Gastroesophageal sphincter (tissue), 4 donors: Measurements from ENCODE around the gene CELSR3. TPM values are rescaled to one million over a fixed set of nuclear protein-coding genes. Genes with fewer than 3 reads are reported as not detected.

Experiments
- ATAC-seq: fragments of 150-250 bp; one replicate; pipeline ENCODE4 v1.9.1; 2016; ENCODE audit warnings: mild to moderate bottlenecking, moderate library complexity
- H3K27ac ChIP-seq, 4 donors: fragments of 200-600 bp; sonication (generic) in 3 of 4; 1 replicate in 3 of 4; 2 replicates in 1 of 4; pipeline ENCODE4 v1.5.1; 2016 to 2019
- H3K27me3 ChIP-seq: fragments of 200-600 bp; sonication (generic); one replicate; pipeline ENCODE4 v1.5.1; 2019
- H3K36me3 ChIP-seq, 2 donors: fragments of 200-600 bp; sonication (generic); one replicate each; pipeline ENCODE4 v1.5.1; 2019; ENCODE audit warnings: control low read depth in 1 of 2
- H3K4me1 ChIP-seq, 3 donors: fragments of 200-600 bp; sonication (generic); 1 replicate in 2 of 3; 2 replicates in 1 of 3; pipeline ENCODE4 v1.5.1; 2016 to 2019; ENCODE audit warnings: control low read depth in 2 of 3
- H3K4me3 ChIP-seq, 2 donors: fragments of 200-600 bp; sonication (generic); one replicate each; pipeline ENCODE4 v1.5.1; 2019; ENCODE audit warnings: mild to moderate bottlenecking in 1 of 2, moderate library complexity in 1 of 2
- H3K9me3 ChIP-seq, 3 donors: fragments of 200-600 bp; sonication (generic); one replicate each; pipeline ENCODE4 v1.5.1; 2017 to 2019; ENCODE audit warnings: control low read depth in 2 of 3
- CTCF ChIP-seq, 4 experiments: fragments of 200-600 bp in 2 of 4; fragments of 450-650 bp in 2 of 4; sonication (generic) in 1 of 4; IDR thresholded peaks; one replicate each; pipeline ENCODE4 v1.5.1; 2017 to 2019; ENCODE audit warnings: antibody characterized with exemption in 4 of 4, mild to moderate bottlenecking in 2 of 4, moderate library complexity in 2 of 4
- EP300 ChIP-seq: sonication (generic); formaldehyde crosslinking; IDR thresholded peaks from one replicate; pipeline ENCODE4 v1.6.1; 2017; ENCODE audit warnings: antibody characterized with exemption, mild to moderate bottlenecking
- POLR2A ChIP-seq, 2 donors: fragments of 450-650 bp; IDR thresholded peaks; one replicate each; pipeline ENCODE4 v1.6.1; 2017; ENCODE audit warnings: antibody characterized with exemption in 2 of 2, mild to moderate bottlenecking in 2 of 2, moderate library complexity in 1 of 2
- POLR2AphosphoS5 ChIP-seq: sonication (generic); formaldehyde crosslinking; IDR thresholded peaks from one replicate; pipeline ENCODE4 v1.6.1; 2017; ENCODE audit warnings: antibody characterized with exemption
- WGBS, 2 donors: methylation state at CpG; one replicate each; pipeline ENCODE4 v1.1.5; 2018; ENCODE audit warnings: low coverage in 1 of 2; 5-methylcytosine and 5-hydroxymethylcytosine counted together
- total RNA-seq, 4 donors: library from RNA; depleted of rRNA; stranded (reverse); fragments of >200 nt; gene quantifications; one replicate each; pipeline ENCODE4 v1.1.0, GENCODE V29; 2016

CELSR3 gene
- total RNA-seq, 4 donors from 2014 or later = 0.40 to 1.0 (median 0.66) TPM

GRCh38 chr3:48696601-48697000, 33.9 kb upstream of the CELSR3 start:
- Histone ChIP-seq H3K27ac (peak overlapping the region in 1 of 4 donors; percentile 87), H3K9me3 (no peaks in the 10 kb centered on the region), H3K4me3 (no peak overlapping the region), H3K36me3 (peaks cover 0 to 55% of the 10 kb centered on the region in 2 donors), H3K4me1 (peaks cover 0 to 73% (median 0%) of the 10 kb centered on the region in 3 donors), H3K27me3 (no peaks in the 10 kb centered on the region)
- no peak for ATAC-seq
- TF ChIP-seq EP300 (no peak), CTCF (IDR thresholded peaks at IDR 0.05) (no peak), POLR2AphosphoS5 (no peak), POLR2A (IDR thresholded peaks at IDR 0.05) (no peak)

GRCh38 chr3:48696156-48696555, 33.5 kb upstream of the CELSR3 start:
- Histone ChIP-seq H3K4me1 (peaks cover 0 to 69% (median 0%) of the 10 kb centered on the region in 3 donors), H3K36me3 (peaks cover 0 to 59% of the 10 kb centered on the region in 2 donors), H3K27me3 (no peaks in the 10 kb centered on the region), H3K27ac (peak overlapping the region in 2 of 4 donors; percentile 87 to 88), H3K9me3 (no peaks in the 10 kb centered on the region), H3K4me3 (no peak overlapping the region)
- 86 to 96% methylated on average over 4 to 5 of the region's 5 CpGs for WGBS, 2 donors
- TF ChIP-seq EP300 (no peak), CTCF (IDR thresholded peaks at IDR 0.05) (no peak), POLR2A (IDR thresholded peaks at IDR 0.05) (no peak), POLR2AphosphoS5 (no peak)
- no peak for ATAC-seq

GRCh38 chr3:48695393-48695753, 32.7 kb upstream of the CELSR3 start:
- peak; percentile 75 for ATAC-seq
- WGBS, 2 donors = 47 to 50% methylated on average over 3 of the region's 9 CpGs
- H3K27ac ChIP-seq = peak overlapping the region; percentile 26 to 88 (median 86)
- TF ChIP-seq POLR2A (IDR thresholded peaks at IDR 0.05) = peak in 1 of 2 donors; percentile 29
- peak; percentile 54 for TF ChIP-seq POLR2AphosphoS5
- no peak for TF ChIP-seq CTCF (IDR thresholded peaks at IDR 0.05)
- peak overlapping the region; percentile 0 to 53 for H3K4me3 ChIP-seq
- no peaks in the 10 kb centered on the region for H3K9me3 ChIP-seq
- peaks cover 0 to 67% of the 10 kb centered on the region in 2 donors for H3K36me3 ChIP-seq
- H3K4me1 ChIP-seq = peaks cover 0 to 61% (median 0%) of the 10 kb centered on the region in 3 donors
- no peaks in the 10 kb centered on the region for H3K27me3 ChIP-seq

- 28 to 46% methylated on average over 8 to 14 of the region's 23 CpGs for WGBS, 2 donors
- TF ChIP-seq POLR2A (IDR thresholded peaks at IDR 0.05) (no peak), POLR2AphosphoS5 (peak; percentile 77), CTCF (IDR thresholded peaks at IDR 0.05) (no peak), EP300 (no peak)
- Histone ChIP-seq H3K4me3 (peak overlapping the region; percentile 3 to 53), H3K27me3 (no peaks in the 10 kb centered on the region), H3K27ac (peak overlapping the region; percentile 26 to 88 (median 86)), H3K4me1 (peaks cover 0 to 59% (median 0%) of the 10 kb centered on the region in 3 donors), H3K36me3 (peaks cover 0 to 71% of the 10 kb centered on the region in 2 donors), H3K9me3 (no peaks in the 10 kb centered on the region)
- peak; percentile 94 for ATAC-seq
These were observed 32.1 kb upstream of the CELSR3 start for GRCh38 chr3:48694610-48695392.

GRCh38 chr3:48693826-48694225, 31.1 kb upstream of the CELSR3 start:
- peak overlapping the region; percentile 16 to 88 (median 86) for H3K27ac ChIP-seq
- H3K9me3 ChIP-seq = no peaks in the 10 kb centered on the region
- 63% methylated on average over 5 of the region's 8 CpGs; no CpG with 5 or more reads in 1 of the 2 donors for WGBS, 2 donors
- peak overlapping the region; percentile 3 to 53 for H3K4me3 ChIP-seq
- TF ChIP-seq POLR2A (IDR thresholded peaks at IDR 0.05) (no peak), POLR2AphosphoS5 (no peak), CTCF (IDR thresholded peaks at IDR 0.05) (no peak), EP300 (no peak)
- ATAC-seq = no peak
- H3K4me1 ChIP-seq = peaks cover 0 to 53% (median 0%) of the 10 kb centered on the region in 3 donors
- H3K36me3 ChIP-seq = peaks cover 0 to 71% of the 10 kb centered on the region in 2 donors
- no peaks in the 10 kb centered on the region for H3K27me3 ChIP-seq
